ENCODE data around the gene ANKLE1.

GRCh38 chr19:17260842-17261325 lies 20.8 kb upstream of the ANKLE1 start:
- TF ChIP-seq, protein P1, sequence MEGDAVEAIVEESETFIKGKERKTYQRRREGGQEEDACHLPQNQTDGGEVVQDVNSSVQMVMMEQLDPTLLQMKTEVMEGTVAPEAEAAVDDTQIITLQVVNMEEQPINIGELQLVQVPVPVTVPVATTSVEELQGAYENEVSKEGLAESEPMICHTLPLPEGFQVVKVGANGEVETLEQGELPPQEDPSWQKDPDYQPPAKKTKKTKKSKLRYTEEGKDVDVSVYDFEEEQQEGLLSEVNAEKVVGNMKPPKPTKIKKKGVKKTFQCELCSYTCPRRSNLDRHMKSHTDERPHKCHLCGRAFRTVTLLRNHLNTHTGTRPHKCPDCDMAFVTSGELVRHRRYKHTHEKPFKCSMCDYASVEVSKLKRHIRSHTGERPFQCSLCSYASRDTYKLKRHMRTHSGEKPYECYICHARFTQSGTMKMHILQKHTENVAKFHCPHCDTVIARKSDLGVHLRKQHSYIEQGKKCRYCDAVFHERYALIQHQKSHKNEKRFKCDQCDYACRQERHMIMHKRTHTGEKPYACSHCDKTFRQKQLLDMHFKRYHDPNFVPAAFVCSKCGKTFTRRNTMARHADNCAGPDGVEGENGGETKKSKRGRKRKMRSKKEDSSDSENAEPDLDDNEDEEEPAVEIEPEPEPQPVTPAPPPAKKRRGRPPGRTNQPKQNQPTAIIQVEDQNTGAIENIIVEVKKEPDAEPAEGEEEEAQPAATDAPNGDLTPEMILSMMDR (IDR thresholded peaks at IDR 0.05): peak in 1 of 3 donors; percentile 86
- no peak for TF ChIP-seq POLR2A (IDR thresholded peaks at IDR 0.05)
